Islet precursor cell (in vitro differentiated cells): ENCODE measurements around the gene MAOA.
"Not testable (repeated sequence)": the region's sequence is repeated elsewhere in the genome, so short reads cannot be mapped to it uniquely, and the experiment has no call there.

Source experiments
- DNase-seq: peaks from one replicate; pipeline ENCODE4 v3.0.0-alpha.2; 2018

MAOA gene

GRCh38 chrX:43664258-43664657, 8.2 kb downstream of the MAOA start:
- DNase-seq = no peak

- no peak for DNase-seq
These were observed 8.6 kb downstream of the MAOA start for GRCh38 chrX:43664708-43665107.

- no peak for DNase-seq
These were observed 10.3 kb downstream of the MAOA start for GRCh38 chrX:43666311-43666912.

GRCh38 chrX:43675965-43676628, 20.0 kb downstream of the MAOA start:
- DNase-seq = not testable (repeated sequence)

GRCh38 chrX:43676971-43677572, 21.0 kb downstream of the MAOA start:
- no peak for DNase-seq

GRCh38 chrX:43677993-43678392, 21.9 kb downstream of the MAOA start:
- DNase-seq = no peak

- no peak for DNase-seq
These were observed 23.0 kb downstream of the MAOA start for GRCh38 chrX:43679058-43679457.

- no peak for DNase-seq
These were observed 23.7 kb downstream of the MAOA start for GRCh38 chrX:43679778-43680177.

- no peak for DNase-seq
These were observed 26.6 kb downstream of the MAOA start for GRCh38 chrX:43682726-43683125.

- no peak for DNase-seq
These were observed 29.1 kb downstream of the MAOA start for GRCh38 chrX:43685221-43685620.

GRCh38 chrX:43688586-43688985, 32.5 kb downstream of the MAOA start:
- DNase-seq = no peak

- peak; percentile 56 for DNase-seq
These were observed 37.7 kb downstream of the MAOA start for GRCh38 chrX:43693602-43694406.

- DNase-seq = no peak
These were observed 43.4 kb downstream of the MAOA start for GRCh38 chrX:43699475-43699874.

GRCh38 chrX:43702079-43702524, 46.0 kb downstream of the MAOA start:
- DNase-seq = no peak

- no peak for DNase-seq
These were observed 46.6 kb downstream of the MAOA start for GRCh38 chrX:43702660-43703059.

- DNase-seq = no peak
These were observed 47.2 kb downstream of the MAOA start for GRCh38 chrX:43703211-43703791.

GRCh38 chrX:43706786-43707370, 50.8 kb downstream of the MAOA start:
- no peak for DNase-seq

GRCh38 chrX:43707812-43708548, 51.9 kb downstream of the MAOA start:
- DNase-seq = no peak

- DNase-seq = no peak
These were observed 60.0 kb downstream of the MAOA start for GRCh38 chrX:43716144-43716543.

- no peak for DNase-seq
These were observed 60.6 kb downstream of the MAOA start for GRCh38 chrX:43716696-43717095.

- DNase-seq = no peak
These were observed 61.1 kb downstream of the MAOA start for GRCh38 chrX:43717161-43717560.

- no peak for DNase-seq
These were observed 62.0 kb downstream of the MAOA start for GRCh38 chrX:43718081-43718480.
